ENCODE measurements around the gene FAHD1. TPM values are rescaled to one million over a fixed set of nuclear protein-coding genes. Genes with fewer than 3 reads are reported as not detected.

Gene FAHD1
- total and polyA plus RNA-seq, 9 of the 15 experiments (the other 6 are each of a cell fraction or from before 2014, with no cell fraction given), result 2.2 to 20.9 (median 10.7) TPM

DNA sequence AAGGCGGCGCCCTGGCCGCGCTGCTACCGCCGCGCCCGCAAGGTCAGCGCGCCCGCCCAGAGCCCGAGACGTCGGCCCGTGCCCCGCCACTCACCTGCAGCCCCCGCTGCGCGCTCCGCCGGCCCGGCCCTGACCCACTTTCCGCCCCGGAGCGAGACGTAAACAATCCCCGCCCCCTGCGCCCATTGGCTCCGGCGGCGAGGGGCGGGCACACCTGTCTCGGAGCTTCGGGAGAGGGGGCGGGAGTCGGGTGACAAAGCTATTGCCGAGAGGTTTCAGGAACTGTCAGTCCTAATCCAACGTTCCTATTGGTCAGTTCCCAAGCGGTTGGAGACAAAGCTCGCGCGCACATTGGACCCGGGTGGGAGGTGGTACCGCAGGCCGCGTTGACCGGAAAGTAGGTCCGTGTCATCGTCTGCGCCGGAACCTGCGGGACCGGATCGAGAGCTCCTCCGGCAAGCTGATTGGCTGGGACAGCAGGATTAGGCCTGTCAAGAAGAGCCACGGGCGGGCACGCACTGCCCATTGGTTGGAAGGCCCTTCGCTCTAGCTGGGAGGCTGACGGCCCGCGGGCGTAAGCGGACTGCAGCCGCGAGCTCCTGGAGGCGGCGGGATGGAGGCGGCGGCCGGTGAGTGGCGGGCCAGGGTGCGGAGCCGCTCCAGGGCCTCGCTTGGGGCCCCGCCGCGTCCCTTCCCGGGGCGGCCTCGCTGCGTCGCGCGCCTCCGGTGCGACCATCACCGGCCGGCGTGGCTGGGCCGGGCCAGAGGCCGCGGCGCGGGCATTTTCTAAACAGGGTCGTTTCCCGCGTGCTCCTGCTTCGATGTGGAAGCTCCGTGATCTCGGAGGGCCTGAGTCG is 44.4 kb upstream of the FAHD1 start, which contains the start of the genes NUBP2 and SPSB3 (continued):
- TF ChIP-seq BCOR (IDR thresholded peaks at IDR 0.05), result no peak
- TF ChIP-seq, protein P1, sequence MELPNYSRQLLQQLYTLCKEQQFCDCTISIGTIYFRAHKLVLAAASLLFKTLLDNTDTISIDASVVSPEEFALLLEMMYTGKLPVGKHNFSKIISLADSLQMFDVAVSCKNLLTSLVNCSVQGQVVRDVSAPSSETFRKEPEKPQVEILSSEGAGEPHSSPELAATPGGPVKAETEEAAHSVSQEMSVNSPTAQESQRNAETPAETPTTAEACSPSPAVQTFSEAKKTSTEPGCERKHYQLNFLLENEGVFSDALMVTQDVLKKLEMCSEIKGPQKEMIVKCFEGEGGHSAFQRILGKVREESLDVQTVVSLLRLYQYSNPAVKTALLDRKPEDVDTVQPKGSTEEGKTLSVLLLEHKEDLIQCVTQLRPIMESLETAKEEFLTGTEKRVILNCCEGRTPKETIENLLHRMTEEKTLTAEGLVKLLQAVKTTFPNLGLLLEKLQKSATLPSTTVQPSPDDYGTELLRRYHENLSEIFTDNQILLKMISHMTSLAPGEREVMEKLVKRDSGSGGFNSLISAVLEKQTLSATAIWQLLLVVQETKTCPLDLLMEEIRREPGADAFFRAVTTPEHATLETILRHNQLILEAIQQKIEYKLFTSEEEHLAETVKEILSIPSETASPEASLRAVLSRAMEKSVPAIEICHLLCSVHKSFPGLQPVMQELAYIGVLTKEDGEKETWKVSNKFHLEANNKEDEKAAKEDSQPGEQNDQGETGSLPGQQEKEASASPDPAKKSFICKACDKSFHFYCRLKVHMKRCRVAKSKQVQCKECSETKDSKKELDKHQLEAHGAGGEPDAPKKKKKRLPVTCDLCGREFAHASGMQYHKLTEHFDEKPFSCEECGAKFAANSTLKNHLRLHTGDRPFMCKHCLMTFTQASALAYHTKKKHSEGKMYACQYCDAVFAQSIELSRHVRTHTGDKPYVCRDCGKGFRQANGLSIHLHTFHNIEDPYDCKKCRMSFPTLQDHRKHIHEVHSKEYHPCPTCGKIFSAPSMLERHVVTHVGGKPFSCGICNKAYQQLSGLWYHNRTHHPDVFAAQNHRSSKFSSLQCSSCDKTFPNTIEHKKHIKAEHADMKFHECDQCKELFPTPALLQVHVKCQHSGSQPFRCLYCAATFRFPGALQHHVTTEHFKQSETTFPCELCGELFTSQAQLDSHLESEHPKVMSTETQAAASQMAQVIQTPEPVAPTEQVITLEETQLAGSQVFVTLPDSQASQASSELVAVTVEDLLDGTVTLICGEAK (IDR thresholded peaks at IDR 0.05), result peak; percentile 99
- TF ChIP-seq, protein P1 (CRISPR knock-in tag; IDR thresholded peaks at IDR 0.05), result no peak
- no peak for TF ChIP-seq ZNF561 (CRISPR knock-in tag; conservative IDR thresholded peaks at IDR 0.05)
- TF ChIP-seq, protein P2, sequence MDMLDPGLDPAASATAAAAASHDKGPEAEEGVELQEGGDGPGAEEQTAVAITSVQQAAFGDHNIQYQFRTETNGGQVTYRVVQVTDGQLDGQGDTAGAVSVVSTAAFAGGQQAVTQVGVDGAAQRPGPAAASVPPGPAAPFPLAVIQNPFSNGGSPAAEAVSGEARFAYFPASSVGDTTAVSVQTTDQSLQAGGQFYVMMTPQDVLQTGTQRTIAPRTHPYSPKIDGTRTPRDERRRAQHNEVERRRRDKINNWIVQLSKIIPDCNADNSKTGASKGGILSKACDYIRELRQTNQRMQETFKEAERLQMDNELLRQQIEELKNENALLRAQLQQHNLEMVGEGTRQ (CRISPR knock-in tag; IDR thresholded peaks at IDR 0.05), result no peak
- TF ChIP-seq, protein P3, sequence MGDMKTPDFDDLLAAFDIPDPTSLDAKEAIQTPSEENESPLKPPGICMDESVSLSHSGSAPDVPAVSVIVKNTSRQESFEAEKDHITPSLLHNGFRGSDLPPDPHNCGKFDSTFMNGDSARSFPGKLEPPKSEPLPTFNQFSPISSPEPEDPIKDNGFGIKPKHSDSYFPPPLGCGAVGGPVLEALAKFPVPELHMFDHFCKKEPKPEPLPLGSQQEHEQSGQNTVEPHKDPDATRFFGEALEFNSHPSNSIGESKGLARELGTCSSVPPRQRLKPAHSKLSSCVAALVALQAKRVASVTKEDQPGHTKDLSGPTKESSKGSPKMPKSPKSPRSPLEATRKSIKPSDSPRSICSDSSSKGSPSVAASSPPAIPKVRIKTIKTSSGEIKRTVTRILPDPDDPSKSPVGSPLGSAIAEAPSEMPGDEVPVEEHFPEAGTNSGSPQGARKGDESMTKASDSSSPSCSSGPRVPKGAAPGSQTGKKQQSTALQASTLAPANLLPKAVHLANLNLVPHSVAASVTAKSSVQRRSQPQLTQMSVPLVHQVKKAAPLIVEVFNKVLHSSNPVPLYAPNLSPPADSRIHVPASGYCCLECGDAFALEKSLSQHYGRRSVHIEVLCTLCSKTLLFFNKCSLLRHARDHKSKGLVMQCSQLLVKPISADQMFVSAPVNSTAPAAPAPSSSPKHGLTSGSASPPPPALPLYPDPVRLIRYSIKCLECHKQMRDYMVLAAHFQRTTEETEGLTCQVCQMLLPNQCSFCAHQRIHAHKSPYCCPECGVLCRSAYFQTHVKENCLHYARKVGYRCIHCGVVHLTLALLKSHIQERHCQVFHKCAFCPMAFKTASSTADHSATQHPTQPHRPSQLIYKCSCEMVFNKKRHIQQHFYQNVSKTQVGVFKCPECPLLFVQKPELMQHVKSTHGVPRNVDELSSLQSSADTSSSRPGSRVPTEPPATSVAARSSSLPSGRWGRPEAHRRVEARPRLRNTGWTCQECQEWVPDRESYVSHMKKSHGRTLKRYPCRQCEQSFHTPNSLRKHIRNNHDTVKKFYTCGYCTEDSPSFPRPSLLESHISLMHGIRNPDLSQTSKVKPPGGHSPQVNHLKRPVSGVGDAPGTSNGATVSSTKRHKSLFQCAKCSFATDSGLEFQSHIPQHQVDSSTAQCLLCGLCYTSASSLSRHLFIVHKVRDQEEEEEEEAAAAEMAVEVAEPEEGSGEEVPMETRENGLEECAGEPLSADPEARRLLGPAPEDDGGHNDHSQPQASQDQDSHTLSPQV (IDR thresholded peaks at IDR 0.05), result no peak
- TF ChIP-seq, protein P4, sequence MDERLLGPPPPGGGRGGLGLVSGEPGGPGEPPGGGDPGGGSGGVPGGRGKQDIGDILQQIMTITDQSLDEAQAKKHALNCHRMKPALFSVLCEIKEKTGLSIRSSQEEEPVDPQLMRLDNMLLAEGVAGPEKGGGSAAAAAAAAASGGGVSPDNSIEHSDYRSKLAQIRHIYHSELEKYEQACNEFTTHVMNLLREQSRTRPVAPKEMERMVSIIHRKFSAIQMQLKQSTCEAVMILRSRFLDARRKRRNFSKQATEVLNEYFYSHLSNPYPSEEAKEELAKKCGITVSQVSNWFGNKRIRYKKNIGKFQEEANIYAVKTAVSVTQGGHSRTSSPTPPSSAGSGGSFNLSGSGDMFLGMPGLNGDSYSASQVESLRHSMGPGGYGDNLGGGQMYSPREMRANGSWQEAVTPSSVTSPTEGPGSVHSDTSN (CRISPR knock-in tag; IDR thresholded peaks at IDR 0.05; ENCODE audit: low read depth), result peak; percentile 97
- TF ChIP-seq, protein P4 (tag; conservative IDR thresholded peaks at IDR 0.05; ENCODE audit: low read depth), result peak; percentile 99
- TF ChIP-seq MTA1 (IDR thresholded peaks at IDR 0.05; ENCODE audit: borderline replicate concordance), result peak; percentile 99

Measured in K562 (cell line).